H1 (cell line): ENCODE results near the gene TMEM63C. TPM values are rescaled to one million over a fixed set of nuclear protein-coding genes. Genes with fewer than 3 reads are reported as not detected.
A peak's percentile ranks its signal among the peaks of the same experiment; 100 is the strongest.

Experiments used
- CTCF ChIA-PET: fragments of 300-600 bp; sonication (Branson Sonifier 250); formaldehyde crosslinking; loops from one replicate; lab custom pipeline; 2021; ENCODE audit not compliant: partially characterized antibody; lab: Charles Lee
- POLR2A ChIA-PET: fragments of 300-600 bp; sonication (Branson Sonifier 250); formaldehyde crosslinking; loops from one replicate; lab custom pipeline; 2021; ENCODE audit warnings: inconsistent platforms; ENCODE audit not compliant: partially characterized antibody; lab: Charles Lee
- DNase-seq, 2 experiments: peaks; one replicate each; pipeline versions ENCODE4 v3.0.0 to v3.0.0-alpha.2; 2010 to 2022; ENCODE audit warnings: low spot score in 2 of 2, low read depth in 1 of 2, mixed read lengths in 1 of 2
- FAIRE-seq: peaks from 2 replicates; lab custom pipeline; 2011; peaks lifted over from hg19 to GRCh38; lab: Jason Lieb, UNC
- H2AFZ ChIP-seq: 2 replicates; pipeline ENCODE4 v1.8.1; 2012; ENCODE audit warnings: low read length, inconsistent platforms
- H2AK5ac ChIP-seq: 2 replicates; pipeline ENCODE4 v1.6.1; 2013; ENCODE audit warnings: low read depth, low read length
- H2BK120ac ChIP-seq: replicated peaks from 2 replicates; pipeline ENCODE3; 2013; ENCODE audit warnings: low read depth, low read length, inconsistent platforms
- H2BK12ac ChIP-seq: 2 replicates; pipeline ENCODE4 v1.6.1; 2013; ENCODE audit warnings: low read depth, low read length
- H2BK15ac ChIP-seq: 2 replicates; pipeline ENCODE4 v1.6.1; 2013; ENCODE audit warnings: low read length
- H2BK20ac ChIP-seq: 2 replicates; pipeline ENCODE4 v1.6.1; 2013; ENCODE audit warnings: low read length
- H2BK5ac ChIP-seq: 2 replicates; pipeline ENCODE4 v1.6.1; 2013; ENCODE audit warnings: low read depth, low read length
- H3K14ac ChIP-seq: 2 replicates; pipeline ENCODE4 v1.6.1; 2013; ENCODE audit warnings: inconsistent platforms; ENCODE audit not compliant: insufficient read length
- H3K18ac ChIP-seq: 2 replicates; pipeline ENCODE4 v1.6.1; 2013; ENCODE audit warnings: low read length; ENCODE audit errors: extremely low read depth
- H3K23ac ChIP-seq: 2 replicates; pipeline ENCODE4 v1.6.1; 2013; ENCODE audit warnings: inconsistent platforms; ENCODE audit not compliant: insufficient read length
- H3K23me2 ChIP-seq: 2 replicates; pipeline ENCODE4 v1.6.1; 2013; ENCODE audit warnings: low read depth, low read length
- H3K27ac ChIP-seq: 2 replicates; pipeline ENCODE4 v1.6.1; 2011; ENCODE audit warnings: low read depth, low read length, inconsistent platforms
- H3K27me3 ChIP-seq, 4 experiments: replicated peaks in 1 of 4; 1 replicate in 1 of 4; 2 replicates in 3 of 4; pipeline versions ENCODE4 v1.6.1 to v1.8.1; 2011 to 2013; ENCODE audit warnings: low read length in 3 of 4, mild to moderate bottlenecking in 3 of 4, inconsistent platforms in 2 of 4, mixed read lengths in 2 of 4, moderate library complexity in 1 of 4; ENCODE audit not compliant: control insufficient read depth in 3 of 4, insufficient read depth in 3 of 4; ENCODE audit errors: extremely low read depth in 1 of 4
- H3K36me3 ChIP-seq, 4 experiments: 2 replicates each; pipeline versions ENCODE4 v1.6.1 to v1.8.1; 2011 to 2013; ENCODE audit warnings: mild to moderate bottlenecking in 4 of 4, low read length in 3 of 4, moderate library complexity in 2 of 4, control low read depth in 1 of 4, inconsistent platforms in 1 of 4; ENCODE audit not compliant: insufficient read depth in 4 of 4, control insufficient read depth in 2 of 4
- H3K4ac ChIP-seq: replicated peaks from 2 replicates; pipeline ENCODE3; 2013; ENCODE audit warnings: low read length, low read depth, mixed read lengths, inconsistent platforms; ENCODE audit not compliant: insufficient read length
- H3K4me1 ChIP-seq, 4 experiments: replicated peaks in 1 of 4; 1 replicate in 1 of 4; 2 replicates in 3 of 4; pipeline versions ENCODE4 v1.6.1 to v1.8.1; 2011 to 2013; ENCODE audit warnings: low read length in 3 of 4, inconsistent platforms in 2 of 4, mixed read lengths in 1 of 4; ENCODE audit not compliant: insufficient read depth in 4 of 4, control insufficient read depth in 3 of 4
- H3K4me2 ChIP-seq, 2 experiments: 2 replicates each; pipeline versions ENCODE4 v1.6.1 to v1.8.1; 2011 to 2013; ENCODE audit warnings: low read depth in 2 of 2, low read length in 2 of 2, control low read depth in 1 of 2, inconsistent platforms in 1 of 2, mild to moderate bottlenecking in 1 of 2; ENCODE audit not compliant: insufficient read depth in 1 of 2
- H3K4me3 ChIP-seq, 4 experiments: fragments of 200-600, 300-600 bp in 1 of 4; sonication (generic), shearing (Covaris generic), sonication (Bioruptor Twin) in 1 of 4; 2 replicates each; pipeline versions ENCODE4 v1.5.1 to v1.8.1; 2011 to 2016; ENCODE audit warnings: low read length in 4 of 4, low read depth in 3 of 4, control low read depth in 2 of 4, inconsistent platforms in 2 of 4, mild to moderate bottlenecking in 2 of 4, mixed read lengths in 1 of 4, moderate library complexity in 1 of 4; ENCODE audit not compliant: insufficient read depth in 2 of 4; ENCODE audit errors: extremely low read depth in 1 of 4
- H3K56ac ChIP-seq: replicated peaks from 2 replicates; pipeline ENCODE3; 2013; ENCODE audit warnings: low read depth, mild to moderate bottlenecking, mixed read lengths, low read length, inconsistent platforms; ENCODE audit not compliant: insufficient read length
- H3K79me1 ChIP-seq: 2 replicates; pipeline ENCODE4 v1.6.1; 2013; ENCODE audit warnings: low read depth, low read length, control low read depth
- H3K79me2 ChIP-seq, 2 experiments: 2 replicates each; pipeline versions ENCODE4 v1.6.1 to v1.8.1; 2012 to 2013; ENCODE audit warnings: low read length in 2 of 2, mild to moderate bottlenecking in 2 of 2, inconsistent platforms in 1 of 2; ENCODE audit not compliant: insufficient read depth in 2 of 2, control insufficient read depth in 1 of 2
- H3K9ac ChIP-seq, 4 experiments: replicated peaks in 1 of 4; 1 replicate in 1 of 4; 2 replicates in 3 of 4; pipeline versions ENCODE4 v1.6.1 to v1.8.1; 2011 to 2013; ENCODE audit warnings: low read depth in 3 of 4, low read length in 3 of 4, control low read depth in 2 of 4, mild to moderate bottlenecking in 2 of 4, moderate library complexity in 2 of 4, inconsistent platforms in 1 of 4; ENCODE audit errors: extremely low read depth in 1 of 4
- H3K9me3 ChIP-seq, 2 experiments: 2 replicates each; pipeline versions ENCODE4 v1.6.1 to v1.8.1; 2012 to 2013; ENCODE audit warnings: mild to moderate bottlenecking in 2 of 2, moderate library complexity in 2 of 2, control low read depth in 1 of 2, inconsistent platforms in 1 of 2, low read depth in 1 of 2, low read length in 1 of 2, mixed read lengths in 1 of 2; ENCODE audit not compliant: insufficient read depth in 2 of 2
- H4K20me1 ChIP-seq, 2 experiments: replicated peaks in 1 of 2; 2 replicates each; pipeline versions ENCODE3 to v1.8.1; 2011 to 2013; ENCODE audit warnings: inconsistent platforms in 2 of 2, low read length in 2 of 2, mild to moderate bottlenecking in 1 of 2; ENCODE audit not compliant: insufficient read depth in 2 of 2, control insufficient read depth in 1 of 2
- H4K5ac ChIP-seq: 2 replicates; pipeline ENCODE4 v1.6.1; 2013; ENCODE audit warnings: low read length, low read depth, mixed read lengths, inconsistent platforms; ENCODE audit not compliant: insufficient read length
- H4K8ac ChIP-seq: 2 replicates; pipeline ENCODE4 v1.8.0; 2013; ENCODE audit warnings: mild to moderate bottlenecking, moderate library complexity, low read length, inconsistent platforms; ENCODE audit not compliant: insufficient read depth; ENCODE audit errors: extremely low read depth
- H4K91ac ChIP-seq: replicated peaks from 2 replicates; pipeline ENCODE3; 2013; ENCODE audit warnings: low read length, mixed read lengths, inconsistent platforms; ENCODE audit not compliant: insufficient read length
- BRCA1 ChIP-seq: IDR thresholded peaks from 2 replicates; pipeline ENCODE4 v1.6.1; 2012; ENCODE audit warnings: low read depth, low read length, improper control_type of control experiment
- CBX5 ChIP-seq: fragments of 300-800, 300-1000 bp; sonication (generic); IDR thresholded peaks from 2 replicates; pipeline ENCODE4 v1.7.1; 2016; ENCODE audit warnings: antibody characterized with exemption, low read length, low read depth
- EGR1 ChIP-seq: IDR thresholded peaks from 2 replicates; pipeline ENCODE4 v1.6.1; 2011; ENCODE audit warnings: low read depth, low read length, borderline replicate concordance
- GTF2F1 ChIP-seq: IDR thresholded peaks from 2 replicates; pipeline ENCODE4 v1.6.1; 2012; ENCODE audit warnings: low read depth, low read length, improper control_type of control experiment, borderline replicate concordance
- KDM4A ChIP-seq: IDR thresholded peaks from one replicate; pipeline ENCODE4 v1.7.1; 2012; ENCODE audit warnings: low read depth, mild to moderate bottlenecking, moderate library complexity, low read length, inconsistent platforms; ENCODE audit not compliant: severe bottlenecking
- POU5F1 ChIP-seq: IDR thresholded peaks from 2 replicates; pipeline ENCODE4 v1.6.1; 2011; ENCODE audit warnings: low read depth, mild to moderate bottlenecking, low read length, moderate library complexity
- RAD21 ChIP-seq, 2 experiments: IDR thresholded peaks in 1 of 2; conservative IDR thresholded peaks in 1 of 2; 2 replicates each; pipeline ENCODE4 v1.6.1; 2011; ENCODE audit warnings: low read depth in 2 of 2, low read length in 2 of 2, improper control_type of control experiment in 1 of 2, inconsistent platforms in 1 of 2, mild to moderate bottlenecking in 1 of 2, moderate library complexity in 1 of 2
- SP4 ChIP-seq: IDR thresholded peaks from 2 replicates; pipeline ENCODE4 v1.6.1; 2012; ENCODE audit warnings: low read length, inconsistent platforms
- SRF ChIP-seq: IDR thresholded peaks from 2 replicates; pipeline ENCODE4 v1.6.1; 2011; ENCODE audit warnings: mild to moderate bottlenecking, low read depth, low read length, moderate library complexity
- TAF7 ChIP-seq: optimal IDR thresholded peaks from 2 replicates; pipeline ENCODE3; 2011; ENCODE audit warnings: low read depth, mild to moderate bottlenecking, inconsistent platforms, low read length, moderate library complexity, borderline replicate concordance
- WGBS, 2 experiments: shearing (Covaris generic) in 1 of 2; methylation state at CpG; one replicate each; pipeline versions ENCODE4 v1.1.6 to v1.1.7; 2013 to 2015; ENCODE audit warnings: low lambda C conversion rate in 2 of 2, mixed read lengths in 2 of 2, inconsistent platforms in 1 of 2, low coverage in 1 of 2, missing lambda C conversion rate in 1 of 2; ENCODE audit not compliant: insufficient replicate concordance in 2 of 2, insufficient coverage in 1 of 2, insufficient read length in 1 of 2; ENCODE audit errors: extremely low coverage in 1 of 2, missing lambda C conversion rate in 1 of 2; 5-methylcytosine and 5-hydroxymethylcytosine counted together
- polyA plus RNA-seq, 7 experiments: library from polyadenylated mRNA; depleted of rRNA in 3 of 7; stranded (reverse) in 5 of 7; unstranded in 2 of 7; fragments of >200 nt in 5 of 7; fragments of 200-250 nt in 2 of 7; gene quantifications; 1 replicate in 5 of 7; 2 replicates in 1 of 7; 4 replicates in 1 of 7; pipeline versions ENCODE4 v1.2.1 to v1.2.3, GENCODE V29; 2011 to 2013; ENCODE audit warnings: missing spikeins in 2 of 7, mixed read lengths in 2 of 7
- total RNA-seq: library from RNA; stranded (reverse); fragmentation: NEBNext Ultra II Directional; extraction: Animal tissue kit (Norgen Biotek cat#: 25700); gene quantifications from 2 replicates; pipeline ENCODE4 v1.2.1, GENCODE V29; 2021
- TF ChIP-seq, protein P1 (sequence below), 3 experiments: IDR thresholded peaks; 1 replicate in 2 of 3; 2 replicates in 1 of 3; pipeline versions ENCODE4 v1.5.1 to v1.6.1; 2011; ENCODE audit warnings: low read length in 3 of 3, mild to moderate bottlenecking in 3 of 3, inconsistent platforms in 2 of 3, low read depth in 1 of 3, moderate library complexity in 1 of 3; ENCODE audit not compliant: insufficient read depth in 1 of 3; ENCODE audit errors: control extremely low read depth in 1 of 3

TMEM63C gene
- total and polyA plus RNA-seq, 2 of the 8 experiments (the other 6 are each of a cell fraction or from before 2014, with no cell fraction given): 3.0 to 7.6 TPM

DNA sequence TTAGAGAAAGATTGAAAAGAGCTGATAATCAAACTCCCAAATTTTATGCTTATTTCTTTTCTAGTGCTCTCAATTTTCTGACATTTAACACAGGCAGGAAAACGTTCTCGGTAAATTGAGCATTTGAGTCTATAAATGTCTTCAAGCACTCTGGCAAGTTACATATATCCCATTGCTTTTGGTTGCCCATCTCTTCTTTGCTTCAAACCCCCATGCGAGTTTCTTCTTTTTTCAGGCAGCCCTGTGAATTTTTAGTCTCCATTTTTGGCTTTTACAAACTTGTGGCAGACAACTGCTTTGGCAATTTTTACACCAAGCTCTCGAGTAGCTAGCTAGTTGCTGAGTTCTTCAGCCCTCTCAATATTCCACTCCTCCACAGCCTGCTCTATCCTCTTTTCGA lies 8.7 kb upstream of the TMEM63C start:
- H4K8ac ChIP-seq: no peak overlapping the region
- H2BK20ac ChIP-seq: no peak overlapping the region
- H3K79me1 ChIP-seq: no peaks in the 10 kb centered on the region
- no peak overlapping the region for H3K4ac ChIP-seq
- ChIA-PET POLR2A (no interaction called here), CTCF (interaction anchor here (1.2 to 3.1 kb wide), 9 partner anchors 8 to 106 kb away, joined by 3 to 18 read pairs (median 3); partner anchors contain the start of gene TMEM63C)
- H2AFZ ChIP-seq: 0 out of 2 replicates have a peak overlapping the region, but pooled peaks have one; percentile 76
- no peaks in the 10 kb centered on the region for H3K4me1 ChIP-seq
- H3K27me3 ChIP-seq: no peaks in the 10 kb centered on the region
- no peak overlapping the region for H2BK15ac ChIP-seq
- no peak overlapping the region for H3K27ac ChIP-seq
- no peak overlapping the region for H3K4me2 ChIP-seq
- H3K23me2 ChIP-seq: no peaks in the 10 kb centered on the region
- FAIRE-seq: no peak
- H4K20me1 ChIP-seq: no peaks in the 10 kb centered on the region
- H3K9me3 ChIP-seq: peaks cover 0 to 8% of the 10 kb centered on the region in 2 experiments; a peak in 1 of 4 replicates
- H4K5ac ChIP-seq: no peak overlapping the region
- no peak overlapping the region for H2BK5ac ChIP-seq
- H3K18ac ChIP-seq: no peak overlapping the region
- no peak overlapping the region for H3K9ac ChIP-seq
- H2BK120ac ChIP-seq: no peak overlapping the region
- no peak overlapping the region for H3K4me3 ChIP-seq
- no peaks in the 10 kb centered on the region for H3K79me2 ChIP-seq
- TF ChIP-seq, protein P1, sequence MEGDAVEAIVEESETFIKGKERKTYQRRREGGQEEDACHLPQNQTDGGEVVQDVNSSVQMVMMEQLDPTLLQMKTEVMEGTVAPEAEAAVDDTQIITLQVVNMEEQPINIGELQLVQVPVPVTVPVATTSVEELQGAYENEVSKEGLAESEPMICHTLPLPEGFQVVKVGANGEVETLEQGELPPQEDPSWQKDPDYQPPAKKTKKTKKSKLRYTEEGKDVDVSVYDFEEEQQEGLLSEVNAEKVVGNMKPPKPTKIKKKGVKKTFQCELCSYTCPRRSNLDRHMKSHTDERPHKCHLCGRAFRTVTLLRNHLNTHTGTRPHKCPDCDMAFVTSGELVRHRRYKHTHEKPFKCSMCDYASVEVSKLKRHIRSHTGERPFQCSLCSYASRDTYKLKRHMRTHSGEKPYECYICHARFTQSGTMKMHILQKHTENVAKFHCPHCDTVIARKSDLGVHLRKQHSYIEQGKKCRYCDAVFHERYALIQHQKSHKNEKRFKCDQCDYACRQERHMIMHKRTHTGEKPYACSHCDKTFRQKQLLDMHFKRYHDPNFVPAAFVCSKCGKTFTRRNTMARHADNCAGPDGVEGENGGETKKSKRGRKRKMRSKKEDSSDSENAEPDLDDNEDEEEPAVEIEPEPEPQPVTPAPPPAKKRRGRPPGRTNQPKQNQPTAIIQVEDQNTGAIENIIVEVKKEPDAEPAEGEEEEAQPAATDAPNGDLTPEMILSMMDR (IDR thresholded peaks at IDR 0.05; ENCODE audit: control extremely low read depth in 1 of 3, insufficient read depth in 1 of 3, low read depth in 1 of 3, low read length in 3 of 3): no peak
- TF ChIP-seq BRCA1 (no peak), TAF7 (no peak), POU5F1 (no peak), EGR1 (no peak), GTF2F1 (no peak), SRF (no peak), RAD21 (IDR thresholded peaks at IDR 0.05 in 1 of 2, conservative IDR thresholded peaks at IDR 0.05 in 1 of 2; ENCODE audit: low read depth in 2 of 2, low read length in 2 of 2) (no peak), KDM4A (no peak), CBX5 (no peak), SP4 (no peak)
- H3K36me3 ChIP-seq: no peaks in the 10 kb centered on the region; a peak in 1 of 8 replicates
- H3K14ac ChIP-seq: no peak overlapping the region
- DNase-seq: no peak
- WGBS, 2 experiments: 88% methylated on average over 5 of the region's 5 CpGs; no CpG with 5 or more reads in 1 of the 2 experiments
- no peak overlapping the region for H4K91ac ChIP-seq
- H3K56ac ChIP-seq: no peak overlapping the region
- H3K23ac ChIP-seq: no peak overlapping the region
- H2BK12ac ChIP-seq: no peak overlapping the region
- no peak overlapping the region for H2AK5ac ChIP-seq
